Gastroesophageal sphincter (tissue), 3 donors: Measurements from ENCODE around the gene HNRNPDL.

Experiments
- CTCF ChIP-seq, 4 experiments: fragments of 200-600 bp in 2 of 4; fragments of 450-650 bp in 2 of 4; sonication (generic) in 1 of 4; IDR thresholded peaks; one replicate each; pipeline ENCODE4 v1.5.1; 2017 to 2019; ENCODE audit warnings: antibody characterized with exemption in 4 of 4, mild to moderate bottlenecking in 2 of 4, moderate library complexity in 2 of 4
- EP300 ChIP-seq: sonication (generic); formaldehyde crosslinking; IDR thresholded peaks from one replicate; pipeline ENCODE4 v1.6.1; 2017; ENCODE audit warnings: antibody characterized with exemption, mild to moderate bottlenecking
- POLR2A ChIP-seq, 2 donors: fragments of 450-650 bp; IDR thresholded peaks; one replicate each; pipeline ENCODE4 v1.6.1; 2017; ENCODE audit warnings: antibody characterized with exemption in 2 of 2, mild to moderate bottlenecking in 2 of 2, moderate library complexity in 1 of 2
- POLR2AphosphoS5 ChIP-seq: sonication (generic); formaldehyde crosslinking; IDR thresholded peaks from one replicate; pipeline ENCODE4 v1.6.1; 2017; ENCODE audit warnings: antibody characterized with exemption

GRCh38 chr4:82467471-82467870 lies 37.2 kb upstream of the HNRNPDL start:
- no peak for TF ChIP-seq CTCF (IDR thresholded peaks at IDR 0.05)
- TF ChIP-seq POLR2AphosphoS5 = no peak
- TF ChIP-seq POLR2A (IDR thresholded peaks at IDR 0.05) = no peak
- no peak for TF ChIP-seq EP300
